H1 (cell line): ENCODE data around the gene POGZ. TPM values are rescaled to one million over a fixed set of nuclear protein-coding genes. Genes with fewer than 3 reads are reported as not detected.
"Not testable (repeated sequence)": the region's sequence is repeated elsewhere in the genome, so short reads cannot be mapped to it uniquely, and the experiment has no call there.

Experiments
- CTCF ChIA-PET: fragments of 300-600 bp; sonication (Branson Sonifier 250); formaldehyde crosslinking; loops from one replicate; lab custom pipeline; 2021; ENCODE audit not compliant: partially characterized antibody; lab: Charles Lee
- POLR2A ChIA-PET: fragments of 300-600 bp; sonication (Branson Sonifier 250); formaldehyde crosslinking; loops from one replicate; lab custom pipeline; 2021; ENCODE audit warnings: inconsistent platforms; ENCODE audit not compliant: partially characterized antibody; lab: Charles Lee
- DNase-seq, 2 experiments: peaks; one replicate each; pipeline versions ENCODE4 v3.0.0 to v3.0.0-alpha.2; 2010 to 2022; ENCODE audit warnings: low spot score in 2 of 2, low read depth in 1 of 2, mixed read lengths in 1 of 2
- FAIRE-seq: peaks from 2 replicates; lab custom pipeline; 2011; peaks lifted over from hg19 to GRCh38; lab: Jason Lieb, UNC
- H2AFZ ChIP-seq: 2 replicates; pipeline ENCODE4 v1.8.1; 2012; ENCODE audit warnings: low read length, inconsistent platforms
- H2AK5ac ChIP-seq: 2 replicates; pipeline ENCODE4 v1.6.1; 2013; ENCODE audit warnings: low read depth, low read length
- H2BK120ac ChIP-seq: replicated peaks from 2 replicates; pipeline ENCODE3; 2013; ENCODE audit warnings: low read depth, low read length, inconsistent platforms
- H2BK12ac ChIP-seq: 2 replicates; pipeline ENCODE4 v1.6.1; 2013; ENCODE audit warnings: low read depth, low read length
- H2BK15ac ChIP-seq: 2 replicates; pipeline ENCODE4 v1.6.1; 2013; ENCODE audit warnings: low read length
- H2BK20ac ChIP-seq: 2 replicates; pipeline ENCODE4 v1.6.1; 2013; ENCODE audit warnings: low read length
- H2BK5ac ChIP-seq: 2 replicates; pipeline ENCODE4 v1.6.1; 2013; ENCODE audit warnings: low read depth, low read length
- H3K14ac ChIP-seq: 2 replicates; pipeline ENCODE4 v1.6.1; 2013; ENCODE audit warnings: inconsistent platforms; ENCODE audit not compliant: insufficient read length
- H3K18ac ChIP-seq: 2 replicates; pipeline ENCODE4 v1.6.1; 2013; ENCODE audit warnings: low read length; ENCODE audit errors: extremely low read depth
- H3K23ac ChIP-seq: 2 replicates; pipeline ENCODE4 v1.6.1; 2013; ENCODE audit warnings: inconsistent platforms; ENCODE audit not compliant: insufficient read length
- H3K23me2 ChIP-seq: 2 replicates; pipeline ENCODE4 v1.6.1; 2013; ENCODE audit warnings: low read depth, low read length
- H3K27ac ChIP-seq: 2 replicates; pipeline ENCODE4 v1.6.1; 2011; ENCODE audit warnings: low read depth, low read length, inconsistent platforms
- H3K27me3 ChIP-seq, 4 experiments: replicated peaks in 1 of 4; 1 replicate in 1 of 4; 2 replicates in 3 of 4; pipeline versions ENCODE4 v1.6.1 to v1.8.1; 2011 to 2013; ENCODE audit warnings: low read length in 3 of 4, mild to moderate bottlenecking in 3 of 4, inconsistent platforms in 2 of 4, mixed read lengths in 2 of 4, moderate library complexity in 1 of 4; ENCODE audit not compliant: control insufficient read depth in 3 of 4, insufficient read depth in 3 of 4; ENCODE audit errors: extremely low read depth in 1 of 4
- H3K36me3 ChIP-seq, 4 experiments: 2 replicates each; pipeline versions ENCODE4 v1.6.1 to v1.8.1; 2011 to 2013; ENCODE audit warnings: mild to moderate bottlenecking in 4 of 4, low read length in 3 of 4, moderate library complexity in 2 of 4, control low read depth in 1 of 4, inconsistent platforms in 1 of 4; ENCODE audit not compliant: insufficient read depth in 4 of 4, control insufficient read depth in 2 of 4
- H3K4ac ChIP-seq: replicated peaks from 2 replicates; pipeline ENCODE3; 2013; ENCODE audit warnings: low read length, low read depth, mixed read lengths, inconsistent platforms; ENCODE audit not compliant: insufficient read length
- H3K4me1 ChIP-seq, 4 experiments: replicated peaks in 1 of 4; 1 replicate in 1 of 4; 2 replicates in 3 of 4; pipeline versions ENCODE4 v1.6.1 to v1.8.1; 2011 to 2013; ENCODE audit warnings: low read length in 3 of 4, inconsistent platforms in 2 of 4, mixed read lengths in 1 of 4; ENCODE audit not compliant: insufficient read depth in 4 of 4, control insufficient read depth in 3 of 4
- H3K4me2 ChIP-seq, 2 experiments: 2 replicates each; pipeline versions ENCODE4 v1.6.1 to v1.8.1; 2011 to 2013; ENCODE audit warnings: low read depth in 2 of 2, low read length in 2 of 2, control low read depth in 1 of 2, inconsistent platforms in 1 of 2, mild to moderate bottlenecking in 1 of 2; ENCODE audit not compliant: insufficient read depth in 1 of 2
- H3K4me3 ChIP-seq, 4 experiments: fragments of 200-600, 300-600 bp in 1 of 4; sonication (generic), shearing (Covaris generic), sonication (Bioruptor Twin) in 1 of 4; 2 replicates each; pipeline versions ENCODE4 v1.5.1 to v1.8.1; 2011 to 2016; ENCODE audit warnings: low read length in 4 of 4, low read depth in 3 of 4, control low read depth in 2 of 4, inconsistent platforms in 2 of 4, mild to moderate bottlenecking in 2 of 4, mixed read lengths in 1 of 4, moderate library complexity in 1 of 4; ENCODE audit not compliant: insufficient read depth in 2 of 4; ENCODE audit errors: extremely low read depth in 1 of 4
- H3K56ac ChIP-seq: replicated peaks from 2 replicates; pipeline ENCODE3; 2013; ENCODE audit warnings: low read depth, mild to moderate bottlenecking, mixed read lengths, low read length, inconsistent platforms; ENCODE audit not compliant: insufficient read length
- H3K79me1 ChIP-seq: 2 replicates; pipeline ENCODE4 v1.6.1; 2013; ENCODE audit warnings: low read depth, low read length, control low read depth
- H3K79me2 ChIP-seq, 2 experiments: 2 replicates each; pipeline versions ENCODE4 v1.6.1 to v1.8.1; 2012 to 2013; ENCODE audit warnings: low read length in 2 of 2, mild to moderate bottlenecking in 2 of 2, inconsistent platforms in 1 of 2; ENCODE audit not compliant: insufficient read depth in 2 of 2, control insufficient read depth in 1 of 2
- H3K9ac ChIP-seq, 4 experiments: replicated peaks in 1 of 4; 1 replicate in 1 of 4; 2 replicates in 3 of 4; pipeline versions ENCODE4 v1.6.1 to v1.8.1; 2011 to 2013; ENCODE audit warnings: low read depth in 3 of 4, low read length in 3 of 4, control low read depth in 2 of 4, mild to moderate bottlenecking in 2 of 4, moderate library complexity in 2 of 4, inconsistent platforms in 1 of 4; ENCODE audit errors: extremely low read depth in 1 of 4
- H3K9me3 ChIP-seq, 2 experiments: 2 replicates each; pipeline versions ENCODE4 v1.6.1 to v1.8.1; 2012 to 2013; ENCODE audit warnings: mild to moderate bottlenecking in 2 of 2, moderate library complexity in 2 of 2, control low read depth in 1 of 2, inconsistent platforms in 1 of 2, low read depth in 1 of 2, low read length in 1 of 2, mixed read lengths in 1 of 2; ENCODE audit not compliant: insufficient read depth in 2 of 2
- H4K20me1 ChIP-seq, 2 experiments: replicated peaks in 1 of 2; 2 replicates each; pipeline versions ENCODE3 to v1.8.1; 2011 to 2013; ENCODE audit warnings: inconsistent platforms in 2 of 2, low read length in 2 of 2, mild to moderate bottlenecking in 1 of 2; ENCODE audit not compliant: insufficient read depth in 2 of 2, control insufficient read depth in 1 of 2
- H4K5ac ChIP-seq: 2 replicates; pipeline ENCODE4 v1.6.1; 2013; ENCODE audit warnings: low read length, low read depth, mixed read lengths, inconsistent platforms; ENCODE audit not compliant: insufficient read length
- H4K8ac ChIP-seq: 2 replicates; pipeline ENCODE4 v1.8.0; 2013; ENCODE audit warnings: mild to moderate bottlenecking, moderate library complexity, low read length, inconsistent platforms; ENCODE audit not compliant: insufficient read depth; ENCODE audit errors: extremely low read depth
- H4K91ac ChIP-seq: replicated peaks from 2 replicates; pipeline ENCODE3; 2013; ENCODE audit warnings: low read length, mixed read lengths, inconsistent platforms; ENCODE audit not compliant: insufficient read length
- WGBS, 2 experiments: shearing (Covaris generic) in 1 of 2; methylation state at CpG; one replicate each; pipeline versions ENCODE4 v1.1.6 to v1.1.7; 2013 to 2015; ENCODE audit warnings: low lambda C conversion rate in 2 of 2, mixed read lengths in 2 of 2, inconsistent platforms in 1 of 2, low coverage in 1 of 2, missing lambda C conversion rate in 1 of 2; ENCODE audit not compliant: insufficient replicate concordance in 2 of 2, insufficient coverage in 1 of 2, insufficient read length in 1 of 2; ENCODE audit errors: extremely low coverage in 1 of 2, missing lambda C conversion rate in 1 of 2; 5-methylcytosine and 5-hydroxymethylcytosine counted together
- polyA plus RNA-seq, 7 experiments: library from polyadenylated mRNA; depleted of rRNA in 3 of 7; stranded (reverse) in 5 of 7; unstranded in 2 of 7; fragments of >200 nt in 5 of 7; fragments of 200-250 nt in 2 of 7; gene quantifications; 1 replicate in 5 of 7; 2 replicates in 1 of 7; 4 replicates in 1 of 7; pipeline versions ENCODE4 v1.2.1 to v1.2.3, GENCODE V29; 2011 to 2013; ENCODE audit warnings: missing spikeins in 2 of 7, mixed read lengths in 2 of 7
- total RNA-seq: library from RNA; stranded (reverse); fragmentation: NEBNext Ultra II Directional; extraction: Animal tissue kit (Norgen Biotek cat#: 25700); gene quantifications from 2 replicates; pipeline ENCODE4 v1.2.1, GENCODE V29; 2021

POGZ gene
- total and polyA plus RNA-seq, 2 of the 8 experiments (the other 6 are each of a cell fraction or from before 2014, with no cell fraction given), result 66.4 to 105 TPM

DNA sequence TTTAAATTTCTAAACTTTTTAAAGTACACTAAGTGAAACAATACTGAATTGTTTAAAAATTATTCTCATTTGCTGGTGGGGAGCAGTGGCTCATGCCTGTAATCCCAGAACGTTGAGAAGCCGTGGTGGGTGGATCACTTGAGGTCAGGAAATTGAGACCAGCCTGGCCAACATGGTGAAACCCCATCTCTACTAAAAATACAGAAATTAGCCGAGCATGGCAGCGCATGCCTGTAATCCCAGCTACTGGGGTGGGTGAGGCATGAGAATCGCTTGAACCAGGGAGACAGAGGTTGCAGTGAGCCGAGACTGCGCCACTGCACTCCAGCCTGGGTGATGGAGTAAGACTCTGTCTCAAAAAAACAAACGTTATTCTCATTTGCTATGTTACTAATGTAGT is 21.9 kb downstream of the POGZ start:
- H2BK20ac ChIP-seq, H2AK5ac ChIP-seq, H2AFZ ChIP-seq, H2BK15ac ChIP-seq, H3K9ac ChIP-seq, H3K9me3 ChIP-seq, H3K4ac ChIP-seq, DNase-seq, H4K91ac ChIP-seq, H3K56ac ChIP-seq, H2BK12ac ChIP-seq, H3K14ac ChIP-seq, H3K23me2 ChIP-seq, H3K4me2 ChIP-seq, H3K4me3 ChIP-seq, H4K5ac ChIP-seq, H3K23ac ChIP-seq, H3K27me3 ChIP-seq, FAIRE-seq, H2BK120ac ChIP-seq, CTCF ChIA-PET, H4K20me1 ChIP-seq, H3K36me3 ChIP-seq, H2BK5ac ChIP-seq, H3K79me1 ChIP-seq, H3K4me1 ChIP-seq, H3K18ac ChIP-seq, H4K8ac ChIP-seq, H3K27ac ChIP-seq: not testable (repeated sequence)
- 86% methylated on average over 8 of the region's 8 CpGs; no CpG with 5 or more reads in 1 of the 2 experiments for WGBS, 2 experiments
- peaks cover 6 to 96% of the 10 kb centered on the region in 2 experiments for H3K79me2 ChIP-seq
- POLR2A ChIA-PET, result interaction anchor here (1.7 kb wide), 1 partner anchor 12 kb away, joined by 4 read pairs; no protein-coding TSS in a partner anchor
